ENCODE data around the gene LYRM1. TPM values are rescaled to one million over a fixed set of nuclear protein-coding genes. Genes with fewer than 3 reads are reported as not detected.

The LYRM1 gene
- total and polyA plus RNA-seq, 2 experiments from 2014 or later: 18.7 to 24.8 TPM

DNA sequence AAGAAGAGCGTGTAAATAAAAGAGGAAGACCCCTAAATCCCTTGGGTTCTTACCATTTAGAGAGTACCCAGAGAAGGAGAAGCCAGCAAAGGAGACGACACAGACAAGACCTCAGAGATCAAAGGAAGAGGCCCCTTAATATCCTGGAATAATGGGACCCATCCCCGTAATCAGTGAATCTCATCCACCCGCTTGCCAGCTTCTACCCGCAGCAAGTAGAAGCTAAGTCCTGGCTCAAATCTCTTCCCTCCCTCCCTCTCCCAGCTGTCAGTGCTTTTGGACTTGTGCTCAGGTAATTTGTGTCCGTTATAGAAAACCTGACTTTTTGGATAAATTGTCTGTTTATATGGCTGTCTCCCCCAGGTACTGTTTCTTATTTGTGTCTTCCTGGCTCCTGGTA, 1.9 kb downstream of the LYRM1 start:
- Mint-ChIP-seq H3K36me3 (ENCODE audit: low read depth) (peaks cover 12% of the 10 kb centered on the region; the same call in 2 of the 3 replicates), H3K27me3 (ENCODE audit: insufficient read depth, low read depth, poor library complexity) (peaks cover 6% of the 10 kb centered on the region), H3K4me1 (peaks cover 51% of the 10 kb centered on the region), H3K4me3 (peak overlapping the region; percentile 89), H3K27ac (peak overlapping the region; percentile 54; the same call in 1 of the 2 replicates), H3K9me3 (peaks cover 2% of the 10 kb centered on the region; the same call in 1 of the 3 replicates)
- Histone ChIP-seq H3K4me2 (peak overlapping the region; percentile 94; the same call in 1 of the 2 replicates), H4K20me1 (replicated peaks; ENCODE audit: insufficient read depth) (peaks cover 17% of the 10 kb centered on the region), H3K36me3 (ENCODE audit: insufficient read depth) (no peaks in the 10 kb centered on the region; the same call in 1 of the 2 replicates), H3K27me3 (ENCODE audit: insufficient read depth) (no peaks in the 10 kb centered on the region), H3K4me1 (ENCODE audit: insufficient read depth) (peaks cover 43% of the 10 kb centered on the region), H3K79me2 (replicated peaks; ENCODE audit: insufficient read depth) (peaks cover 57% of the 10 kb centered on the region), H3K4me3 (peak overlapping the region; percentile 88), H3K27ac (ENCODE audit: low read depth) (no peak overlapping the region), H3F3A (replicated peaks; ENCODE audit: low read depth) (no peaks in the 10 kb centered on the region), H3K9me2 (ENCODE audit: insufficient read depth) (no peaks in the 10 kb centered on the region), H2AFZ (no peak overlapping the region)
- no peak for ATAC-seq
- no peak for TF ChIP-seq NANOG (IDR thresholded peaks at IDR 0.05; ENCODE audit: borderline replicate concordance)
- TF ChIP-seq STAT1 (IDR thresholded peaks at IDR 0.05; ENCODE audit: unreplicated experiment): no peak
- TF ChIP-seq CREB1 (CRISPR knock-in tag; IDR thresholded peaks at IDR 0.05; ENCODE audit: low read depth): no peak
- TF ChIP-seq ZNF331 (CRISPR knock-in tag; IDR thresholded peaks at IDR 0.05; ENCODE audit: low read depth): no peak
- TF ChIP-seq ETS1 (IDR thresholded peaks at IDR 0.05): no peak
- TF ChIP-seq POLR2AphosphoS5 (IDR thresholded peaks at IDR 0.05; ENCODE audit: low read depth): no peak
- TF ChIP-seq, protein P1, sequence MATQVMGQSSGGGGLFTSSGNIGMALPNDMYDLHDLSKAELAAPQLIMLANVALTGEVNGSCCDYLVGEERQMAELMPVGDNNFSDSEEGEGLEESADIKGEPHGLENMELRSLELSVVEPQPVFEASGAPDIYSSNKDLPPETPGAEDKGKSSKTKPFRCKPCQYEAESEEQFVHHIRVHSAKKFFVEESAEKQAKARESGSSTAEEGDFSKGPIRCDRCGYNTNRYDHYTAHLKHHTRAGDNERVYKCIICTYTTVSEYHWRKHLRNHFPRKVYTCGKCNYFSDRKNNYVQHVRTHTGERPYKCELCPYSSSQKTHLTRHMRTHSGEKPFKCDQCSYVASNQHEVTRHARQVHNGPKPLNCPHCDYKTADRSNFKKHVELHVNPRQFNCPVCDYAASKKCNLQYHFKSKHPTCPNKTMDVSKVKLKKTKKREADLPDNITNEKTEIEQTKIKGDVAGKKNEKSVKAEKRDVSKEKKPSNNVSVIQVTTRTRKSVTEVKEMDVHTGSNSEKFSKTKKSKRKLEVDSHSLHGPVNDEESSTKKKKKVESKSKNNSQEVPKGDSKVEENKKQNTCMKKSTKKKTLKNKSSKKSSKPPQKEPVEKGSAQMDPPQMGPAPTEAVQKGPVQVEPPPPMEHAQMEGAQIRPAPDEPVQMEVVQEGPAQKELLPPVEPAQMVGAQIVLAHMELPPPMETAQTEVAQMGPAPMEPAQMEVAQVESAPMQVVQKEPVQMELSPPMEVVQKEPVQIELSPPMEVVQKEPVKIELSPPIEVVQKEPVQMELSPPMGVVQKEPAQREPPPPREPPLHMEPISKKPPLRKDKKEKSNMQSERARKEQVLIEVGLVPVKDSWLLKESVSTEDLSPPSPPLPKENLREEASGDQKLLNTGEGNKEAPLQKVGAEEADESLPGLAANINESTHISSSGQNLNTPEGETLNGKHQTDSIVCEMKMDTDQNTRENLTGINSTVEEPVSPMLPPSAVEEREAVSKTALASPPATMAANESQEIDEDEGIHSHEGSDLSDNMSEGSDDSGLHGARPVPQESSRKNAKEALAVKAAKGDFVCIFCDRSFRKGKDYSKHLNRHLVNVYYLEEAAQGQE (IDR thresholded peaks at IDR 0.05; ENCODE audit: unreplicated experiment): no peak
- no peak for TF ChIP-seq ZNF462 (CRISPR knock-in tag; IDR thresholded peaks at IDR 0.05)
- DNase-seq (ENCODE audit: low spot score): no peak
